ENCODE data around the gene SRC. TPM values are rescaled to one million over a fixed set of nuclear protein-coding genes. Genes with fewer than 3 reads are reported as not detected.

The SRC gene
- total RNA-seq, 1 experiment from 2014 or later, result 42.3 TPM

- no TSS peak for BruUV-seq (replicated peaks)
- Histone ChIP-seq H3K9me3 (ENCODE audit: control insufficient read depth in 1 of 2, insufficient read depth in 1 of 2, low read depth in 1 of 2, low read length in 2 of 2) (no peaks in the 10 kb centered on the region), H3K4me3 (replicated peaks in 1 of 2; ENCODE audit: low read depth in 1 of 2, low read length in 2 of 2) (no peak overlapping the region), H2AFZ (ENCODE audit: low read depth, low read length, poor library complexity, severe bottlenecking) (no peak overlapping the region), H3K4me2 (ENCODE audit: low read length) (no peak overlapping the region), H3K4me1 (ENCODE audit: control insufficient read depth in 1 of 2, insufficient read depth in 2 of 2, low read length in 2 of 2) (no peaks in the 10 kb centered on the region), H3K9me2 (ENCODE audit: insufficient read depth) (no peaks in the 10 kb centered on the region), H3K9ac (ENCODE audit: low read length) (no peak overlapping the region), H3K27ac (ENCODE audit: low read depth, low read length) (no peak overlapping the region), H3K27me3 (ENCODE audit: insufficient read depth, low read length) (no peaks in the 10 kb centered on the region), H4K20me1 (ENCODE audit: insufficient read depth) (no peaks in the 10 kb centered on the region), H3K36me3 (ENCODE audit: control insufficient read depth in 1 of 2, insufficient read depth in 2 of 2, low read length in 2 of 2) (peaks cover 3 to 12% of the 10 kb centered on the region in 2 experiments; a peak in 2 of 4 replicates), H3K79me2 (ENCODE audit: insufficient read depth, low read length) (peaks cover 64% of the 10 kb centered on the region)
- intact Hi-C loops (cut with micrococcal nuclease), result no loop called here
- CTCF ChIA-PET, result no interaction called here
- TF ChIP-seq YY1 (IDR thresholded peaks at IDR 0.05; ENCODE audit: extremely low read depth, insufficient replicate concordance, low read depth, low read length) (no peak), ELF1 (IDR thresholded peaks at IDR 0.05; ENCODE audit: borderline replicate concordance, low read depth) (no peak), SRF (IDR thresholded peaks at IDR 0.05; ENCODE audit: low read depth) (no peak), FOSL1 (IDR thresholded peaks at IDR 0.05; ENCODE audit: low read depth) (no peak), EGR1 (IDR thresholded peaks at IDR 0.05; ENCODE audit: low read depth) (no peak), JUND (IDR thresholded peaks at IDR 0.05) (no peak), EZH2phosphoT487 (IDR thresholded peaks at IDR 0.05; ENCODE audit: borderline replicate concordance) (no peak), MAX (IDR thresholded peaks at IDR 0.05) (no peak)
- no peak for ATAC-seq
- no peak for DNase-seq (ENCODE audit: low read depth, low spot score)
- POLR2A ChIA-PET, result no interaction called here
- RAD21 ChIA-PET (ENCODE audit: low non-redundant PET in 1 of 2, low total read pairs in 2 of 2, uncharacterized antibody in 2 of 2, unreplicated experiment in 2 of 2), result no interaction called here
Measured at GRCh38 chr20:37362821-37363220, 16.9 kb downstream of the SRC start.

GRCh38 chr20:37363221-37364012, 17.5 kb downstream of the SRC start:
- no peak overlapping the region for H3K27ac ChIP-seq (ENCODE audit: low read depth, low read length)
- intact Hi-C loops (cut with micrococcal nuclease), result no loop called here
- H2AFZ ChIP-seq (ENCODE audit: low read depth, low read length, poor library complexity, severe bottlenecking), result no peak overlapping the region
- POLR2A ChIA-PET, result no interaction called here
- H3K4me3 ChIP-seq (replicated peaks in 1 of 2; ENCODE audit: low read depth in 1 of 2, low read length in 2 of 2), result no peak overlapping the region
- no peaks in the 10 kb centered on the region for H3K27me3 ChIP-seq (ENCODE audit: insufficient read depth, low read length)
- peaks cover 58% of the 10 kb centered on the region for H3K79me2 ChIP-seq (ENCODE audit: insufficient read depth, low read length)
- CTCF ChIA-PET, result no interaction called here
- no peaks in the 10 kb centered on the region for H3K9me3 ChIP-seq (ENCODE audit: control insufficient read depth in 1 of 2, insufficient read depth in 1 of 2, low read depth in 1 of 2, low read length in 2 of 2)
- DNase-seq (ENCODE audit: low read depth, low spot score) (no peak), ATAC-seq (no peak)
- no peaks in the 10 kb centered on the region for H3K4me1 ChIP-seq (ENCODE audit: control insufficient read depth in 1 of 2, insufficient read depth in 2 of 2, low read length in 2 of 2)
- BruUV-seq (replicated peaks), result no TSS peak
- H3K4me2 ChIP-seq (ENCODE audit: low read length), result no peak overlapping the region
- H3K9me2 ChIP-seq (ENCODE audit: insufficient read depth), result no peaks in the 10 kb centered on the region
- H4K20me1 ChIP-seq (ENCODE audit: insufficient read depth), result no peaks in the 10 kb centered on the region
- RAD21 ChIA-PET (ENCODE audit: low non-redundant PET in 1 of 2, low total read pairs in 2 of 2, uncharacterized antibody in 2 of 2, unreplicated experiment in 2 of 2), result no interaction called here
- peaks cover 3 to 12% of the 10 kb centered on the region in 2 experiments; a peak in 2 of 4 replicates for H3K36me3 ChIP-seq (ENCODE audit: control insufficient read depth in 1 of 2, insufficient read depth in 2 of 2, low read length in 2 of 2)
- no peak overlapping the region for H3K9ac ChIP-seq (ENCODE audit: low read length)
- no peak for TF ChIP-seq RAD21 (IDR thresholded peaks at IDR 0.05; ENCODE audit: low read depth)
- no peak for TF ChIP-seq EGR1 (IDR thresholded peaks at IDR 0.05; ENCODE audit: low read depth)
- no peak for TF ChIP-seq ZBTB33 (IDR thresholded peaks at IDR 0.05; ENCODE audit: extremely low read depth, insufficient replicate concordance, low read length)
- no peak for TF ChIP-seq ATF3 (IDR thresholded peaks at IDR 0.05)
- TF ChIP-seq SIN3A (IDR thresholded peaks at IDR 0.05; ENCODE audit: low read depth), result no peak
- no peak for TF ChIP-seq EZH2 (IDR thresholded peaks at IDR 0.05)
- TF ChIP-seq TCF7L2 (IDR thresholded peaks at IDR 0.05; ENCODE audit: borderline replicate concordance, extremely low read depth, insufficient read depth, insufficient read length), result no peak
- TF ChIP-seq FOSL1 (IDR thresholded peaks at IDR 0.05; ENCODE audit: low read depth), result no peak

Data from HCT116 (cell line).